GM20431 (cell line): ENCODE results near the gene NABP2.
"Not testable (repeated sequence)": the region's sequence is repeated elsewhere in the genome, so short reads cannot be mapped to it uniquely, and the experiment has no call there.

Source experiments
- in situ Hi-C: fragments of 300-500 bp; cut with MseI, MboI; formaldehyde crosslinking; loops from one replicate; pipeline ENCODE4 v1.15.0; 2020; ENCODE audit warnings: low sequenced_read_pairs; ENCODE audit not compliant: unreplicated experiment

Gene NABP2

DNA sequence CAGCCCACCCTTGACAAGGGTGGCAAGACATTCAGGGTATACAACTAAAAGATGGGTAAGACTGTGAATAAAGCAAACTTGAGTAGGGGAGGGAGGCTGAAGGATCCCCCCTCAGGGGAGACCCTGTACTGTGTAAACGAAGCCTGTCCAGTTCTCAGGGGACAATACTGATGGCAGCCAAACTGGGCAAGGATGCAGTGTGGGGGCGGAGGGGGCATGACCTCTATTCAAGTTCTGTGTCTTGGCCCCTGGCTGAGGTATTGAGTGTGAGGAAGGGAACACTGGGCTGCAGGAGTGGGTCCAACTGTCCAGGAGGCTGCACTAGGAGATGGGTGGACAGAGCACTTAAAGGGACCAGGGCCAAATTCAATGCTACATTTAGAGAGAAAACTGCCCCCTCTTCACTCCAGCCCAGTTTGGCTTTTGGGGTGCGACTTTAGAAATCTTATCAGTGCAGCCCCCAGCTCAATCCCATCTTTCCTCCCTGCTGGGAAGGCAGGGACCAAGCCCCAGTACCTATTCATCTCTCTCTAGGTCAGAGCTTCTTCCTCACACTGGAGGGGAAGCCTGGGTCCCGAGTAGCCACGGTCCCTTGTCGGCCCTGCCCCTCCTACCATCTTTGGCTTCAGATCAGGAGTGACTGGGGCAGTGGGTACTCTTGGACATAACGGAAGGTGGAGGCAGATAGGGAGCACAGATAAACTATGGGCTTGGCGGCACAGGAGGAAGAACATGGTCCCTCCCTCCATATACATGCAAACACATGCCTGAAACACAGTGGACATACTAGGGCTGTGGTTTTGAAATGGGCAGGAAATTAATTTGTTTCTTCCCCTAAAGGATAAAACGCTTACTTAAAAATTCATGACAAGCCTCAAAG lies 17.5 kb downstream of the NABP2 start:
- in situ Hi-C loops, result no loop called here

DNA sequence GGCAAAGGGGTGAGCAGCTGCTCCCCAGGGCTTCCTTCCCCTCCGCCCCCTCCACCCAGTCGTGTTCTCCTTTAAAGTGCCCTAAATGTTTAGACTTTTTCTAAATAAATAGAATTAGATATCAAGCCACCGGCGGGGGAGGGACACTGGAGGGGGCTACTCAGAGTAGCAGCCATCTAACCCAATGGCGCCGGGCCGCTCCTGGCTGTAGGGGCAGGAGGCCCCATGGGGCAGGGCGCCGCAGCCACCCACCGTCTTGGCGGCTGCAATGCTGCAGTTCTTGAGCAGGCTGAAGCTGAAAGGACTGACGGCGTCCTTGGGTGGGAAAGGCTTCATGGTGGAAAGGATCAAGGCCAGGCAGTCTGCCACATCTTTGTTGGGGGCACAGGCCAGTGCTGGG lies 18.8 kb downstream of the NABP2 start:
- in situ Hi-C loops, result no loop called here

DNA sequence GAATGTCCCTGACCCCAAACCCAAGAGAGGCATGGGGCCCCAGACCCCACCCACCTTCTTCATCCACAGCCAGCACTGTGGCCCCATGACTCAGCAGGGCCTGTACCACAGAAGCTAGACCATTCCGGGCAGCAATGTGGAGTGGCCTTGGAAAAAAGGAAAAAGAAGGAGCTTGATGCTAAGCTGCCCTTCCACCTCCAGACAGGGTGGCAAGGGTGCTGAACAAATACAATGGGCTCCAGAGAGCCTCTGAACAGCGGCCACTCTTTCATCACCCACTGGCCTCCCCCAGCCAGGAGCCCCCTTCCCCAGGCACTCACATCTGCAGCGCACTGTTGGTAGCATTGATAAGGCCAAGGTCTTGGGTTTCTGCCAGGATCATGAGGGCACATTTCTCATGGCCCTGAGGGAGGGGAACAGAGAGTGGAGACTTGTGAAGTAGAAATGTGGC lies 19.6 kb downstream of the NABP2 start:
- in situ Hi-C loops, result no loop called here

DNA sequence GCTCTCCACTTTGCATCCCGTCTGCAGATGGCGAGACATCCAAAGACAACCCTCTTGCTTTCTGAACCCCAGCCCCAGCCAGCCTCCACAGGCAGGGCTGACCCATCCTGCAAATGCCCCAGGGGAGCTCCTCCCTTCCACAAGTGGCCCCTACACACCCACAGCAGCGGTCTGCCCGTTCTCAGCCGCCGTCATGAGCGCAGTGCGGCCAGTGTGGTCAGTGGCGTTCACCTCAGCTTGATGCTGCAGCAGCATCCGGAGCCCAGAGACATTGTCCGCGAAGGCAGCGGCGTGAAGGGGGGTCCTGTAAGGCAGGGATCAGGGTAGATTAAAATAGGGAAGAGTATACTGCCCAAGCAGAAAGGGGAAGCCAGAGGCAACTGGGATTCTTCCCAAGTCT lies 20.4 kb downstream of the NABP2 start:
- in situ Hi-C loops, result no loop called here

DNA sequence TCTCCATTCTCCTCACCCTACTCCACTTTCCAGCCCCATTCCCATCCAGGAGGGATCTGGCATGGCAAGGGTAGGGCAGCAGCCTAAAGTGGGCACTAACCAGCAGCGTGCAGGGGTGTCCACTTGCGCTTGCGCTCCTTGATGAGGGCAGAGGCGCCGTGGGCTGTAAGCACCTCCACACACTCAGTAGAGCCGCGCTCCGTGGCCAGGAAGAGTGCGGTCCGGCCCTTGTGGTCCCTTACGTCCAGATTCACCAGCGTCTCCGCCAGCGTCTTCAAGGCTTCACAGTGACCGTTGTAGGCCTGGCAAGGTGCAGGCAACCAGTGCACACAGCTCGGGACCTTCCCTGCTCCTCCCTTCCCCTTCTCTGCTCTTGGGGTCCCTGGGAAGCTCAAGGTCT lies 23.8 kb downstream of the NABP2 start:
- in situ Hi-C loops, result no loop called here

DNA sequence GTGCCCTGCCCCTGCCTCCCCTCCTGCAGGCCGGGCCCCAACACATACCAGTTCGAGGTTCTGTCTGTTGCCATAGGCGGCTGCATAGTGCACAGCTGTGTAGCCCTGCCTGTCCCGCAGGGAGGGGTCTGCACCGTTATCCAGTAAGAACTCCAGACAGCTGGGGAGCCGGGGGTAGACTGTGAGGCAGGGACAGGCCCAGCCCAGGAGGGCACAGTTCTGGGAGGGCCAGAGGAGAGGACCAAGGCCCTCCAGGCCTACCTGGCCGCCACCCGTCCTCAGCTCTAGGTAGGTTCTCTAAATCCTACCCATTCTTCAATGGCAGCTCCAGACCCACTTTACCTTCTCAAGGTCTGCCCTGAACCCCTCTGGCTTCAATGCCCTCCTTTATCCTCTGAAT lies 24.6 kb downstream of the NABP2 start:
- in situ Hi-C loops, result no loop called here

DNA sequence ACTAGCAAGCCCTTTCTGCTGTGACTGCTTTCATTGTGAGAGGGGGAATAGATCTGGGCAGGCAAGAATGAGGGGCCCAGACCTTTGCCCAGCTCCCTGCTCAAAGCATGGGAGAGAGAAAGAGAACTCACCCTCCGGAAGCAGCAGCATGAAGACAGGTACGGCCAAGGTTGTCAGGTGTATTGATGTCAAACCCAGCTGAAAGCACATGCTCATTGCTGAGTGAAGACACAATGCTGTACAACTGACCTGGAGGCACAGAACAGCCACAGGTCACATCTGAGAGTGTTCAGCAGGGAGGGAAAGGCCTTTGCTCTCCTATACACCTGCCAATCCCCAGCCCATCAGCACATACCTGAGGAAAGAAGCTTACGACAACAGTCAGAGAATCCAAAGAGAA lies 28.5 kb downstream of the NABP2 start:
- in situ Hi-C loops, result no loop called here

DNA sequence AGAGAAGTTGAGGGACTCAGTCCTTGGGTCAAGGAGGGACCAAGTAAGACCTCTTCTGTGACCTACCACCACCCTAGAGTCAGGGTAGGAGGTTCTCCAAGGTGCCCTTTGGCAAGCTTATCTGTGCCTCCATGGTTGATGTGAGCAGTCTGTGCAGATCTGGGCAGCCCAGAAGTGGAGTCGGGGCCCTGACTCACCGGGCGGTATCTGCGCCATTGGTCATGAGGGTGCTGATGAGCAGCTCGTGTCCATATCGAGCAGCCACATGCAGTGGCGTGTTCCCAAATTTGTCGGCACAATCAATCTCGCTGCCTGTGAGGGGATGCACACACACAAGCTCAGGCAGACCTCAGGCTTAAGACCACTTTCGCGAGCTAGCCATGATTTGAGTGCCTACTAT lies 28.9 kb downstream of the NABP2 start:
- in situ Hi-C loops, result no loop called here

DNA sequence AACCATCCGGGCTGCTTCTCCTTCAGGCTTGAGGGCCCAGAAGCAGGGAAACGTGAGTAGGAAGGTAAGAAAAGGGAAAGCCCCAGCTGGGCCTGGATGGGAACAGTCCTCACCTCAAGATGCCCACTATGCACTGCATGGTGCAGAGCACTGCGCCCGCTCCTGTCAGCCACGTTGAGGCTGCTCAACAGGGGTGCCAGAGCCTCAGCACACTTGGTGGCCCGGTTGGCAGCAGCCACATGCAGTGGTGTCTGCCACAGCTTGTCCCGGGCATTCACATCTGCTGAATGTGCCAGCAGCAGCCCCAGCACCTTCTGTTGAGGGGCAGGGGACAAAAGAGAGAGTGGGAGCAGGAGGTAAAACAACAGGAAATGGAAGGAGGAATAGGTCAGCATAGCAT lies 31.5 kb downstream of the NABP2 start:
- in situ Hi-C loops, result no loop called here

DNA sequence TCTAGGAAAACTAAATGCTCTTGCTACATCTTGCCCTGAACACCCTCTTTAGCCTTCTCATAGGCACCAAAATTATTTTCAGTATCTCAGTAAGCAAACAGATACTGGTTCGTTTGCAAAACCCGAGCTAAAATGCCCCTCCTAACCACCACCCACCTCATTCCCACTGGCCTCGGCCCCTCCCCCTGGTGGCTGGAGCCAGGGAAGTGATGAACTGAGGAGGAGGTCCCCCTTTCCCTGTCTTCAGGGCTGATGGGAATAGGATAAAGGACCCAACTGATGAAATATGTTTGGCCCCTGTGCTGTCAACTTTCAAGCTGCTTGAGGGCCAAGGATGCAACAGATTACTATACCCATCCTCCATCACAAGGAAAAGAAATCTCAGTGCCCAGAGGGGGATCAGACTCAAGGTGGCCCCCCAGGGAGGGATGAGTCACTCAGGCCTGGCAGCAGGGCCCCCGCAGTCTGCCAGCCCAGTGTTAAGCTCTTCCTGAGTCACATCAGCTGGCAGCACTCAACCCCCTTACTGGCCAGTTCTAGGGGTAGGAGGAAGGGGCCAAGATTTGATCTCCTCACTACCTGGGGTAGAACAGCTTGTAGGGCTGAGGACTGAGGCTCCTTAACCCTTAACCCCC lies 32.3 kb downstream of the NABP2 start:
- in situ Hi-C loops, result no loop called here

DNA sequence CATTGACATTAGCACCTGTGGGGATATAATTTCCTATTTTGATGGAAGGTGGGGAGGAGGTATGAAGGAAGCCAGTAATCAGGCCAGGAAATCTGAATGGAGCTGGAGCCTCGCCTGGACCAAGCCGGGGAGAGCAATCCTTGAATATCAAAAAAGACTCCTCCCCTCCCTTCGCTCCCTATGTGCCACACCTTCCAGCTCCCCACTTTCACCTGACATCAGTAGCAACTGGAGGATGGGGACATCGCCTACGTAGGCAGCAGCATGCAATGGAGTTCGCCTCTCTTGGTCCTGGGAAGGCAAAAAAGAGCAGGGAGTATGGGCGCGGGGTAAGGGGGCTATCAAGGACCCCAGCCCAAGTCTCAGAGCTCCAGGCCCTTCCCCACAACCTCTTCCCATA lies 32.9 kb downstream of the NABP2 start:
- in situ Hi-C loops, result no loop called here

DNA sequence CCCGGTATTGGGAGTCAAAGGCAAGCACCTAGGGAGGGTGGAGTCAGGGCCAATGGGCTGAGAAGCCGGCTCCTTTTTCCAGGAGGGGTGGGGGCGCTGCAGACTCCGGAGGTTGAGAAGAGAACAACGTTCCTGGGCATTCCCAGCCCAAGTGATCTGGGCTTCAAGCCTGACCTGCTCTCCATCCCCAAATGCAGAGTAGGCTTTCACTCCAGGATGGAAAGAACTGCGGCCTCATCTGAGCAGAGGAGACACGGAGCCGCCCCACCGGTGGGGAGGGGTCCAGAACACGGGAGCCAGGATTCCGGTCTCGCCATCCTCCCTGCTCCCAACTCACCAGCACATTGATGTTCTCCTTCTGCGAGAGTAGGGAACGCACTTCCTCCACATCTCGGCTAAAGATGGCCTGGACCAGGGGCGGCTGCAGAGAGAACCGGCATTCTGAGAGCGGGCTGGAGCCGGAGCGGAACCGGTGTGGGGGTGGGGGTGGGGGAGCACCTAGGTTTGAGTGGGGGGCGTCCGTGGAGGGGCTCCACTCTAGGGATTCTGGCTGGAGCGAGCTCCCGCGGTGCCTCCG lies 33.4 kb downstream of the NABP2 start:
- in situ Hi-C loops, result no loop called here

DNA sequence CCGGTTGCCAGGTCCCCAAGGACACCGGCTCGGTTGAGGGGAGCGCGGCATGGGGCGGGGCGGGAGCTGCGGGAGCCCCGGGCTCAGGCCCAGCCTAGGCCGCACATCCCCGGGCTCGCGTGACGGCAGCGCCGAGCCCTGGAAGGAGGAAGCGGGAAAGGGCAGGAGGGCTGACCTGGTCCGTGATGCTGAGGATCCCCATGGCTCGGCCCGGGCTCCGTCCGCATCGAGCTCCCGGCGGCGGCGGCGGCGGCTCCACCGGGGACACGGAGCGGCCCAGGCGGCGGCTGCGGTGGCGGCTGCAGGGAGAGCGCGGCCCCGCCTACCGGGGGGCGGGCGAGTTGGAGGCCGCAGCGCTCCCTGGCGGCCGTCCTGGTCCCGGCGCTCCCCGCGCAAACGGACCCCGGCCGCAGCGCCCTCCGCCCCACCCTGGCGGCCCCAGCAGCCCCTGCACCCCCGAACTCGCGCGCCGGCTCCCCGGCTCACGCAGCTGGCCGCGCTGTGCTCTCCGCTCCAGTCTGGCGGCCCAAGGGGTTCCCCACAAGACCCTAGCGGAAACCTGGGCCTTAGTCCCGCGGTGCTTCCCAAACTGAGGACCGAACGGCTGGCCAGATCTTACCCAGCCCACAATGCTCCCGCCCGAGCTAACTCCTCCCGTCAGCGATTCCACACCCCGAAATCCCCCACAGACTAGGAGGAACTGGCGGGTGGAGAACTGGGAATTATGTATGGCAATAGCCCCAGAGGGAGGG lies 34.1 kb downstream of the NABP2 start, which contains the start of gene ANKRD52:
TSS of gene ANKRD52 (minus strand) at position 317 of the 752 bp plus-strand sequence. CDS start at position 202, 115 bp downstream.
- in situ Hi-C loops, result no loop called here

DNA sequence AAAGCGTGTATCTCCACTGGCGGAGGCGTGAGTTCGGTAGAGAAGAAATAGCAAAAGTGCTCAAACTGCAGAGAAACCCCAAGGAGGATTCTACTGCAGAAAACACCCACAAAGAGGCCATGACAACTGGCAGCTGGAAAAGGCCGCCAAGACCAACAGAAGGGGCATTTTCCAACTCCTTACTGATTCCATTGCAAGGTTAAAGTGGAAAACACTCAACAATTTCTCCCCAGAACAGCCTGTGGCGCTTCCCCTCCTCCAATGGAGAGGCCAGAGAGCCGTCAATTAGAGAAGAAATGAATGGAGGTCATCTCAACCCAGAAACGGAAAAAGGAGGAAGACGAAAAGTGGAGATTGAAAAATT lies 34.7 kb downstream of the NABP2 start:
- in situ Hi-C loops, result no loop called here

DNA sequence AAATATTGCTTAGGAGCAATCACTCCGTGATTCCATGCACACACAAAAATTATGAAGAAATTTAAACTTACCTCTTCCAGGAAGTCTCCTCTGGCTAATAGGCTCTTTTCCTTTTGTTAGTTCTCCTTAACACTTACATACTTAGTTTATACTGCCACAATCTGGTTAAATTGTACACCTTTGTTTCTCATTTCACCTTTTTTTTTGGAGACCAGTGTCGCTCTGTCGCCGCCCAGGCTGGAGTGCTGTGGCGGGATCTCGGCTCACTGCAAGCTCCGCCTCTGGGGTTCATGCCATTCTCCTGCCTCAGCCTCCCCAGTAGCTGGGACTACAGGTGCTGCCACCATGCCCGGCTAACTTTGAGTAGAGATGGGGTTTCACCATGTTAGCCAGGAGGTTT lies 36.2 kb downstream of the NABP2 start:
- in situ Hi-C loops, result no loop called here

DNA sequence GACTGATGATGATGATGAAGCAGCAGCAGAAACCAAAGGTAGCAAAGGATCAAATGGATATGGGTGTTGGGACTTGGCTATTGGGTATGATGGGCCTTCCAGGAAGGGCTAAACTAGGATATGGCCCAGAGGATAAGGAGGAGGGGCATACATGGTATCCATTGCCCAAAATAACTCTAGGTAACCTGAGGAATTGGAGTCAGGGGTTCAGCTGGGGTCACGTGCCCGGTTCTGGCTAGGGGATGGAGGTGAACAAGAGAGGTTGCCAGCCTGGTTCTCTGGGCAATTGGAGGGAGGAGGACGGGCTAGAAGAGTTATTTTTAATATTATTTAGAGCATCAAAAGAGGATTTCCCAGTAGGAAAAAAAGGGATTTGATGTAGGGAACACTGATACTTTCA lies 36.8 kb downstream of the NABP2 start:
- in situ Hi-C loops, result no loop called here

DNA sequence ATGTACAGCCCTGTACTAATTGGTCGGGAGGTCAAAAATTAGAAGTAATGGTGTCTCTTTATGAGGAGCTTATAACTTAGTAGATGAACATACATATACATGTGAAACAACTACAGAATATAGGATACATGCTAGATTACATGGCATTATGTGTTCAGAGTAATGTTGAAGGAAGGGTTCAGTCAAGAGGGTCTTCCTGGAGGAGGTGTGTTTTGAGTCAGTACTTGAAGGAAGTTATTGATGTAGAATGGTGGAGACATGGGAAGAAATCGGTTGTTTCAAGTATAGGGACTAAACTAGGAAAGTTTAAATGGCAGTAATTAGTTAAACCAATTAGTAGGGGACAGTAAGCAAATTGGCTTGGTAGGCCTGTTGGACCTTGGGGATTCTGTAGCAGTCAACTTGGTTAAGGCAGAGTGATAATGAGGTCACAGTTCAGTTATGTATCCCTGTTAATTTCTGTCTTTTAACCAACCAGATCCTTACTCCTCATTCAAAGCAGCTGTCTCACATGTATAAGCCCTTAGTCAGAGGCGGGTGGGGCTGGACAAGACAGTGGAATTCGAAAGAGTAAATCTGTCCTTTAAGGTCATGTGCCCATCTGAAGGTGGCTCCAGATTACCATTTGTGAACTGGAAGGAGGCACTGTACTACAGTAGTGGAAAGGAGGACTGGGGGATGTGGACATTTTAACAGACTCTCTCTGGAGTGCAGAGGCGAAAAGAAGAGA lies 37.5 kb downstream of the NABP2 start:
- in situ Hi-C loops, result no loop called here

DNA sequence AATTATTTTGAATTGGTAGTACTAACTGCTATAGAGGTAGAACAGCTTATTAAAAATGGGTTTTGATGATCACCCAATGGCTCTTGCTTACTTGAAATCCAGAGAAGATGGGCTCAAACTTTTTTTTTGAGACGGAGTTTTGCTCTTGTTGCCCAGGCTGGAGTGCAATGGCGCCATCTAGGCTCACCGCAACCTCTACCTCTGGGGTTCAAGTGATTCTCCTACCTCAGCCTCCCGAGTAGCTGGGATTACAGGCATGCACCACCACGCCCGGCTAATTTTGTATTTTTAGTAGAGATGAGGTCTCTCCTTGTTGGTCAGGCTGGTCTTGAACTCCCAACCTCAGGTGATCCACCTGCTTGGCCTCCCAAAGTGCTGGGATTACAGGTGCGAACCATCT lies 38.8 kb downstream of the NABP2 start:
- in situ Hi-C loops, result not testable (repeated sequence)

DNA sequence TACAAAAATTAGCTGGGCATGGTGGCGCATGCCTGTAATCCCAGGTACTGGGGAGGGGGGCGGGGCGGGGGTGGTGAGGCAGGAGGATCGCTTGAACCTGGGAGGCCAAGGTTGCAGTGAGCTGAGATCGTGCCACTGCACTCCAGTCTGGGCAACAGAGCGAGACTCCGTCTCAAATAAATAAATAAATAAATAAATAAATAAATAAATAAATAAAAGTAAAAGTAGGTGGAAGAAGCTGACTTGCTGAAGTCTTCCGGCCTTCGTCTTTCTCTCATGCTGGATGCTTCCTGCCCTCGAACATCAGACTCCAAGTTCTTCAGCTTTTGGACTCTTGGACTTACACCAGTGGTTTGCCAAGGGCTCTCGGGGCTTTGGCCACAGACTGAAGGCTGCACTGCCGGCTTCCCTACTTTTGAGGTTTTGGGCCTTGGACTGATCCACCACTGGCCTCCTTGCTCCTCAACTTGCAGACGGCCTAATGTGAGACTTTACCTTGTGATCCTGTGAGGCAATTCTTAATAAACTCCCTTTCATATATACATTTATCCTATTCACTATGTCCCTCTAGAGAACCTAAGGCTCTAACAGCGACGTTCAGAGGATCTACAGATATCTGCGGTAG lies 42.0 kb downstream of the NABP2 start:
- in situ Hi-C loops, result not testable (repeated sequence)
